ENCODE measurements around the gene PLA2G2A.

The PLA2G2A gene

GRCh38 chr1:19967808-19968207 lies 11.6 kb downstream of the PLA2G2A start:
- H3K36me3 ChIP-seq (ENCODE audit: control insufficient read depth, insufficient read depth, low read length), result no peaks in the 10 kb centered on the region
- no peak overlapping the region for H3K27ac ChIP-seq (ENCODE audit: low read depth, low read length)
- H3K4me1 ChIP-seq (ENCODE audit: control insufficient read depth, insufficient read depth, low read length), result no peaks in the 10 kb centered on the region
- no peaks in the 10 kb centered on the region for H3K27me3 ChIP-seq (ENCODE audit: control insufficient read depth, insufficient read depth, low read length)
- H3K4me3 ChIP-seq (ENCODE audit: low read length), result no peak overlapping the region
- H3K9ac ChIP-seq (ENCODE audit: low read length), result no peak overlapping the region

- H3K36me3 ChIP-seq (ENCODE audit: control insufficient read depth, insufficient read depth, low read length), result no peaks in the 10 kb centered on the region
- H3K27me3 ChIP-seq (ENCODE audit: control insufficient read depth, insufficient read depth, low read length), result no peaks in the 10 kb centered on the region
- H3K4me3 ChIP-seq (ENCODE audit: low read length), result no peak overlapping the region
- H3K4me1 ChIP-seq (ENCODE audit: control insufficient read depth, insufficient read depth, low read length), result no peaks in the 10 kb centered on the region
- no peak overlapping the region for H3K9ac ChIP-seq (ENCODE audit: low read length)
- no peak overlapping the region for H3K27ac ChIP-seq (ENCODE audit: low read depth, low read length)
Measured at GRCh38 chr1:19964542-19964941, 14.9 kb downstream of the PLA2G2A start.

GRCh38 chr1:19963636-19964035 lies 15.8 kb downstream of the PLA2G2A start:
- Histone ChIP-seq H3K36me3 (ENCODE audit: control insufficient read depth, insufficient read depth, low read length) (no peaks in the 10 kb centered on the region), H3K9ac (ENCODE audit: low read length) (no peak overlapping the region), H3K27me3 (ENCODE audit: control insufficient read depth, insufficient read depth, low read length) (no peaks in the 10 kb centered on the region), H3K27ac (ENCODE audit: low read depth, low read length) (no peak overlapping the region), H3K4me1 (ENCODE audit: control insufficient read depth, insufficient read depth, low read length) (no peaks in the 10 kb centered on the region), H3K4me3 (ENCODE audit: low read length) (no peak overlapping the region)

- Histone ChIP-seq H3K36me3 (ENCODE audit: control insufficient read depth, insufficient read depth, low read length) (no peaks in the 10 kb centered on the region), H3K9ac (ENCODE audit: low read length) (no peak overlapping the region), H3K4me3 (ENCODE audit: low read length) (no peak overlapping the region), H3K27me3 (ENCODE audit: control insufficient read depth, insufficient read depth, low read length) (no peaks in the 10 kb centered on the region), H3K27ac (ENCODE audit: low read depth, low read length) (no peak overlapping the region), H3K4me1 (ENCODE audit: control insufficient read depth, insufficient read depth, low read length) (no peaks in the 10 kb centered on the region)
Measured at GRCh38 chr1:19960591-19960990, 18.8 kb downstream of the PLA2G2A start.

GRCh38 chr1:19957779-19958178 lies 21.6 kb downstream of the PLA2G2A start:
- Histone ChIP-seq H3K27me3 (ENCODE audit: control insufficient read depth, insufficient read depth, low read length) (no peaks in the 10 kb centered on the region), H3K9ac (ENCODE audit: low read length) (no peak overlapping the region), H3K4me3 (ENCODE audit: low read length) (no peak overlapping the region), H3K36me3 (ENCODE audit: control insufficient read depth, insufficient read depth, low read length) (no peaks in the 10 kb centered on the region), H3K27ac (ENCODE audit: low read depth, low read length) (no peak overlapping the region), H3K4me1 (ENCODE audit: control insufficient read depth, insufficient read depth, low read length) (no peaks in the 10 kb centered on the region)

- Histone ChIP-seq H3K27me3 (ENCODE audit: control insufficient read depth, insufficient read depth, low read length) (no peaks in the 10 kb centered on the region), H3K36me3 (ENCODE audit: control insufficient read depth, insufficient read depth, low read length) (no peaks in the 10 kb centered on the region), H3K9ac (ENCODE audit: low read length) (no peak overlapping the region), H3K27ac (ENCODE audit: low read depth, low read length) (no peak overlapping the region), H3K4me3 (ENCODE audit: low read length) (no peak overlapping the region), H3K4me1 (ENCODE audit: control insufficient read depth, insufficient read depth, low read length) (no peaks in the 10 kb centered on the region)
Measured at GRCh38 chr1:19955534-19956170, 23.8 kb downstream of the PLA2G2A start.

- H3K36me3 ChIP-seq (ENCODE audit: control insufficient read depth, insufficient read depth, low read length), result no peaks in the 10 kb centered on the region
- no peaks in the 10 kb centered on the region for H3K27me3 ChIP-seq (ENCODE audit: control insufficient read depth, insufficient read depth, low read length)
- no peak overlapping the region for H3K9ac ChIP-seq (ENCODE audit: low read length)
- H3K4me3 ChIP-seq (ENCODE audit: low read length), result no peak overlapping the region
- no peak overlapping the region for H3K27ac ChIP-seq (ENCODE audit: low read depth, low read length)
- H3K4me1 ChIP-seq (ENCODE audit: control insufficient read depth, insufficient read depth, low read length), result no peaks in the 10 kb centered on the region
Measured at GRCh38 chr1:19954059-19954458, 25.4 kb downstream of the PLA2G2A start.

- Histone ChIP-seq H3K4me1 (ENCODE audit: control insufficient read depth, insufficient read depth, low read length) (no peaks in the 10 kb centered on the region), H3K36me3 (ENCODE audit: control insufficient read depth, insufficient read depth, low read length) (no peaks in the 10 kb centered on the region), H3K27me3 (ENCODE audit: control insufficient read depth, insufficient read depth, low read length) (no peaks in the 10 kb centered on the region), H3K4me3 (ENCODE audit: low read length) (no peak overlapping the region), H3K27ac (ENCODE audit: low read depth, low read length) (no peak overlapping the region), H3K9ac (ENCODE audit: low read length) (no peak overlapping the region)
Measured at GRCh38 chr1:19949016-19949415, 30.4 kb downstream of the PLA2G2A start.

GRCh38 chr1:19946971-19947370 lies 32.4 kb downstream of the PLA2G2A start:
- Histone ChIP-seq H3K4me1 (ENCODE audit: control insufficient read depth, insufficient read depth, low read length) (no peaks in the 10 kb centered on the region), H3K9ac (ENCODE audit: low read length) (no peak overlapping the region), H3K4me3 (ENCODE audit: low read length) (no peak overlapping the region), H3K27ac (ENCODE audit: low read depth, low read length) (no peak overlapping the region), H3K27me3 (ENCODE audit: control insufficient read depth, insufficient read depth, low read length) (no peaks in the 10 kb centered on the region), H3K36me3 (ENCODE audit: control insufficient read depth, insufficient read depth, low read length) (no peaks in the 10 kb centered on the region)

- Histone ChIP-seq H3K36me3 (ENCODE audit: control insufficient read depth, insufficient read depth, low read length) (no peaks in the 10 kb centered on the region), H3K4me3 (ENCODE audit: low read length) (no peak overlapping the region), H3K4me1 (ENCODE audit: control insufficient read depth, insufficient read depth, low read length) (no peaks in the 10 kb centered on the region), H3K27ac (ENCODE audit: low read depth, low read length) (no peak overlapping the region), H3K27me3 (ENCODE audit: control insufficient read depth, insufficient read depth, low read length) (no peaks in the 10 kb centered on the region), H3K9ac (ENCODE audit: low read length) (no peak overlapping the region)
Measured at GRCh38 chr1:19946331-19946751, 33.1 kb downstream of the PLA2G2A start.

- no peak overlapping the region for H3K9ac ChIP-seq (ENCODE audit: low read length)
- H3K4me1 ChIP-seq (ENCODE audit: control insufficient read depth, insufficient read depth, low read length), result no peaks in the 10 kb centered on the region
- no peaks in the 10 kb centered on the region for H3K36me3 ChIP-seq (ENCODE audit: control insufficient read depth, insufficient read depth, low read length)
- no peak overlapping the region for H3K4me3 ChIP-seq (ENCODE audit: low read length)
- no peak overlapping the region for H3K27ac ChIP-seq (ENCODE audit: low read depth, low read length)
- H3K27me3 ChIP-seq (ENCODE audit: control insufficient read depth, insufficient read depth, low read length), result no peaks in the 10 kb centered on the region
Measured at GRCh38 chr1:19945914-19946313, 33.5 kb downstream of the PLA2G2A start.

GRCh38 chr1:19942657-19943056 lies 36.8 kb downstream of the PLA2G2A start:
- Histone ChIP-seq H3K9ac (ENCODE audit: low read length) (no peak overlapping the region), H3K36me3 (ENCODE audit: control insufficient read depth, insufficient read depth, low read length) (no peaks in the 10 kb centered on the region), H3K4me3 (ENCODE audit: low read length) (no peak overlapping the region), H3K27ac (ENCODE audit: low read depth, low read length) (no peak overlapping the region), H3K27me3 (ENCODE audit: control insufficient read depth, insufficient read depth, low read length) (no peaks in the 10 kb centered on the region), H3K4me1 (ENCODE audit: control insufficient read depth, insufficient read depth, low read length) (no peaks in the 10 kb centered on the region)

- Histone ChIP-seq H3K4me3 (ENCODE audit: low read length) (no peak overlapping the region), H3K27ac (ENCODE audit: low read depth, low read length) (no peak overlapping the region), H3K27me3 (ENCODE audit: control insufficient read depth, insufficient read depth, low read length) (no peaks in the 10 kb centered on the region), H3K36me3 (ENCODE audit: control insufficient read depth, insufficient read depth, low read length) (no peaks in the 10 kb centered on the region), H3K4me1 (ENCODE audit: control insufficient read depth, insufficient read depth, low read length) (no peaks in the 10 kb centered on the region), H3K9ac (ENCODE audit: low read length) (no peak overlapping the region)
Measured at GRCh38 chr1:19942088-19942487, 37.3 kb downstream of the PLA2G2A start.

Measured in rectal smooth muscle tissue (tissue), 1 donor.